Lung (tissue), 12 donors: Measurements from ENCODE around the gene TTC3. TPM values are rescaled to one million over a fixed set of nuclear protein-coding genes. Genes with fewer than 3 reads are reported as not detected.

Experiments
- ATAC-seq: fragments of 200-7000 bp; cut with Tn5 transposase; one replicate; pipeline ENCODE4 v1.9.1; 2020; ENCODE audit warnings: moderate number of reproducible peaks; ENCODE audit not compliant: insufficient read depth, low FRiP score
- DNase-seq, 3 donors: peaks; one replicate each; pipeline ENCODE4 v3.0.0-alpha.2; 2013 to 2017
- H3K27ac ChIP-seq, 2 donors: one replicate each; pipeline ENCODE4 v1.5.1; 2013; ENCODE audit warnings: mild to moderate bottlenecking in 2 of 2, moderate library complexity in 2 of 2, control low read depth in 1 of 2, inconsistent platforms in 1 of 2, low read depth in 1 of 2, low read length in 1 of 2
- H3K27me3 ChIP-seq, 3 donors: one replicate each; pipeline ENCODE4 v1.5.1; 2013; ENCODE audit warnings: low read length in 2 of 3; ENCODE audit not compliant: control insufficient read depth in 3 of 3, insufficient read depth in 3 of 3
- H3K36me3 ChIP-seq, 4 donors: one replicate each; pipeline ENCODE4 v1.5.1; 2013; ENCODE audit warnings: low read length in 4 of 4, mild to moderate bottlenecking in 1 of 4, moderate library complexity in 1 of 4; ENCODE audit not compliant: control insufficient read depth in 4 of 4, insufficient read depth in 4 of 4
- H3K4me1 ChIP-seq, 5 donors: one replicate each; pipeline ENCODE4 v1.5.1; 2013; ENCODE audit warnings: low read length in 5 of 5, mild to moderate bottlenecking in 2 of 5, moderate library complexity in 1 of 5; ENCODE audit not compliant: control insufficient read depth in 5 of 5, insufficient read depth in 5 of 5
- H3K4me3 ChIP-seq: one replicate; pipeline ENCODE4 v1.5.1; 2013; ENCODE audit warnings: mild to moderate bottlenecking, control low read depth, moderate library complexity
- H3K9ac ChIP-seq, 2 donors: one replicate each; pipeline ENCODE4 v1.5.1; 2013; ENCODE audit warnings: low read length in 2 of 2, control low read depth in 1 of 2; ENCODE audit not compliant: insufficient read depth in 1 of 2
- H3K9me3 ChIP-seq, 4 donors: one replicate each; pipeline ENCODE4 v1.5.1; 2013; ENCODE audit warnings: low read length in 3 of 4, mild to moderate bottlenecking in 1 of 4, moderate library complexity in 1 of 4; ENCODE audit not compliant: control insufficient read depth in 4 of 4, insufficient read depth in 3 of 4
- WGBS, 2 donors: extraction: QIAGEN DNeasy Blood & Tissue Kit; methylation state at CpG; one replicate each; pipeline ENCODE4 v1.1.7; 2013; 5-methylcytosine and 5-hydroxymethylcytosine counted together
- polyA plus RNA-seq, 2 donors: library from polyadenylated mRNA; stranded (reverse); fragments of 200-250 nt; gene quantifications; one replicate each; pipeline ENCODE4 v1.2.1, GENCODE V29; 2013
- total RNA-seq, 2 donors: library from RNA; depleted of rRNA in 1 of 2; stranded (reverse); fragments of >200 nt in 1 of 2; gene quantifications; one replicate each; pipeline ENCODE4 v1.2.1, GENCODE V29; 2014 to 2021
- TF ChIP-seq, protein P1 (sequence below): IDR thresholded peaks from 2 replicates; pipeline ENCODE4 v1.5.1; 2012; ENCODE audit warnings: mild to moderate bottlenecking; ENCODE audit errors: control extremely low read depth, extremely low read depth
- donor health status: control.
- donor health status: control.
- donor health status: Bipolar disorder and iron deficiency.
- donor health status: healthy.
- donor health status: DM: yes; HTN: yes; CAD: no.

Gene TTC3
- total and polyA plus RNA-seq, 4 donors: 19.0 to 310 (median 50.9) TPM

DNA sequence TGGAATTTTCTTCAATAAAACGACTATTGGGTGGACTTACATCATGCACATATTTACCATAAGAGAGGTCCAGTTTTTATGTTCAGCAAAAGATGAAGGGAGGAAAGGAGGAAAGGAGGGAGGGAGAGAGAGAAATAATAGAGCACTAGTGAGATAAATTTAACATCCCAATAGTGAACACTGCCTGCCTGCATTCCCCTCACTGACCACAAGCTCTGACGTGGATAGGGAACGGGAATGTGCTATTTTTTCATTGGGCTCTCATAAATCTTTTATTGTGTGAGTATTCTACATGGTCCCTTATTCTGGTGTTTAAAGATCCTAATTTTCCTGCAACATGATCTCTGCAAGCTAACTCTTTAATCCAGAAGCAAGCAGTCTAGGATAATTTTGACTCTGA is 82.1 kb downstream of the TTC3 start:
- Histone ChIP-seq H3K4me1 (peaks cover 0 to 10% (median 0%) of the 10 kb centered on the region in 5 donors), H3K36me3 (peaks cover 11 to 41% (median 18%) of the 10 kb centered on the region in 4 donors), H3K4me3 (no peak overlapping the region), H3K9me3 (no peaks in the 10 kb centered on the region), H3K27ac (no peak overlapping the region), H3K27me3 (no peaks in the 10 kb centered on the region), H3K9ac (no peak overlapping the region)
- 78 to 79% methylated on average over 3 of the region's 3 CpGs for WGBS, 2 donors
- DNase-seq (no peak), ATAC-seq (no peak)
- TF ChIP-seq, protein P1, sequence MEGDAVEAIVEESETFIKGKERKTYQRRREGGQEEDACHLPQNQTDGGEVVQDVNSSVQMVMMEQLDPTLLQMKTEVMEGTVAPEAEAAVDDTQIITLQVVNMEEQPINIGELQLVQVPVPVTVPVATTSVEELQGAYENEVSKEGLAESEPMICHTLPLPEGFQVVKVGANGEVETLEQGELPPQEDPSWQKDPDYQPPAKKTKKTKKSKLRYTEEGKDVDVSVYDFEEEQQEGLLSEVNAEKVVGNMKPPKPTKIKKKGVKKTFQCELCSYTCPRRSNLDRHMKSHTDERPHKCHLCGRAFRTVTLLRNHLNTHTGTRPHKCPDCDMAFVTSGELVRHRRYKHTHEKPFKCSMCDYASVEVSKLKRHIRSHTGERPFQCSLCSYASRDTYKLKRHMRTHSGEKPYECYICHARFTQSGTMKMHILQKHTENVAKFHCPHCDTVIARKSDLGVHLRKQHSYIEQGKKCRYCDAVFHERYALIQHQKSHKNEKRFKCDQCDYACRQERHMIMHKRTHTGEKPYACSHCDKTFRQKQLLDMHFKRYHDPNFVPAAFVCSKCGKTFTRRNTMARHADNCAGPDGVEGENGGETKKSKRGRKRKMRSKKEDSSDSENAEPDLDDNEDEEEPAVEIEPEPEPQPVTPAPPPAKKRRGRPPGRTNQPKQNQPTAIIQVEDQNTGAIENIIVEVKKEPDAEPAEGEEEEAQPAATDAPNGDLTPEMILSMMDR: no peak

DNA sequence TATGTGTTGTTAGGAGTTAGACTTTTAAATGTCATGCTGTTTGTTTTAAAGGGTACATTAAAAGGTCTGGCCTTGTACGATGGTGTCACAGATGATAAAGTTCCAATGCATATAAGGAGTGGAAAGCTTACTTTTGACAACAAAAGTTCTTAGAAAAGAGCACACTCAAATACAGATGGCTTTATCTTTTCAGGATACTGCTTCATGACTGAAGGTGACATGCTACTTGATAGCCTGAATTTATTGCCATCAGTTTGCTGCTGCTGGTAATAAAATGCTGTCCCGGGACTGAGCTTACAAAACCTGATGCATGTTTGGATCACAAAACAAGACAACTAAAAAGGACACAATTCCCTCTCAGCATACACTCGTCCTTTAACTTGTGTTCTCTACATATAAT is 84.9 kb downstream of the TTC3 start:
- Histone ChIP-seq H3K4me1 (peaks cover 0 to 10% (median 0%) of the 10 kb centered on the region in 5 donors), H3K9ac (no peak overlapping the region), H3K36me3 (peaks cover 12 to 41% (median 19%) of the 10 kb centered on the region in 4 donors), H3K27me3 (no peaks in the 10 kb centered on the region), H3K27ac (no peak overlapping the region), H3K4me3 (no peak overlapping the region), H3K9me3 (no peaks in the 10 kb centered on the region)
- TF ChIP-seq, protein P1: no peak
- WGBS, 2 donors: 94% methylated on average over 3 of the region's 3 CpGs
- no peak for DNase-seq
- ATAC-seq: no peak

DNA sequence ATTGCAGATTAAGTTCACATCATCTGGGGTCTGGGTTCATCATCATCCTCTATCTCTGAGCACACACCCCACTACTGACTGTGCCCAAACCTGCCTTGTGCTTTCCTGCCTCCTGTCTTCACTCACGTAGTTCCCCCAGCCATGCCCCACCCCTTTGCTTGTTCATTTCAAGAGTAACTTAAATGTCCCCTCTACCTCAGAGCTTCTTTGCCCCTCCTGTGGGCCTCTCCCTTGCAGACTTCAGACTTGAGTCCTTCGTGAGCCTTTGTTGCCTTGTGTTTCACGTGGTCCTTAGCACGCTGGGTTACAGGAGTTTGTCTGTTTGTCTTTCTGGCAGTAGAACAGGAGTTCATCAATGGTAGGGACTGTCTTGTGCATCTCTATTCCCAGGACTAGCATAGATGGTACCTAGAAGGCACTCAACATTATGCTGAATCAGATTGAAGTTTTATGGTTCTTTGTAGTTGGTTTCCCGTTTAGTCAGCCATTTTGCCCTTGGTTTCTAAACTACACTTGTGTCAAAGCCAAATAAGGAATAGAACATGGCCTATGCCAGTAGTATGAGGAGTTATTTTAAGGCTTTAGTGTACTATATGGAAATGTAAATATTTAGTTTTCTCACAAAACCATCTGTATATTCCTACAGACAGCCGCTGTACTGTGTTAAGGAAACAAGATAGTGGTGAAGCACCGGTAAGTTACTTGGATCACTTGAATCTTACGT is 86.2 kb downstream of the TTC3 start:
- Histone ChIP-seq H3K36me3 (peaks cover 11 to 37% (median 16%) of the 10 kb centered on the region in 4 donors), H3K27me3 (no peaks in the 10 kb centered on the region), H3K9ac (no peak overlapping the region), H3K9me3 (no peaks in the 10 kb centered on the region), H3K4me1 (peaks cover 0 to 2% (median 0%) of the 10 kb centered on the region in 5 donors), H3K4me3 (no peak overlapping the region), H3K27ac (no peak overlapping the region)
- TF ChIP-seq, protein P1: no peak
- no peak for DNase-seq
- WGBS, 2 donors: 87 to 89% methylated on average over 8 of the region's 8 CpGs
- no peak for ATAC-seq

DNA sequence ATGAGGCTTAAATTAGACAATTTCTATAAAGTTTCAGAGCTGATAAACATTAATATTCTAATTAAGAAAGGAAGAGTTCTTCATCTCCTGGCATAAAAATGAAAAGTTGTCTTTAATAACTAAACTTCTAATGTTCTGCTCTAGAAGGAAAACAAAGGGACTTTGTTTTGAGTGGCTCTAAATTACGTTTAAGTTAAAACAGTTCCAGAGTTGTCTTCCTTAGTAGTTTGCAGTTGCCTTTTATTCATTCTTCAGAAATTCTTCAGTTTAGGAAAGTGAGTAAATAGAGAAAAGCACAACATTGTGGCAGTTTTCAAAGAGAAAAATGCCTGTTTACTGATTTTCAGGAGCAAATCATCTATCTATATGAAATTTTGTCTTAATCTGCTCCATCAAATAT is 86.9 kb downstream of the TTC3 start:
- Histone ChIP-seq H3K4me1 (no peaks in the 10 kb centered on the region), H3K9ac (no peak overlapping the region), H3K27ac (no peak overlapping the region), H3K9me3 (no peaks in the 10 kb centered on the region), H3K4me3 (no peak overlapping the region), H3K27me3 (no peaks in the 10 kb centered on the region), H3K36me3 (peaks cover 12 to 37% (median 16%) of the 10 kb centered on the region in 4 donors)
- TF ChIP-seq, protein P1: no peak
- DNase-seq: no peak
- no peak for ATAC-seq
- WGBS, 2 donors: 85 to 90% methylated on average over 1 of the region's 1 CpG
